Measurements from ENCODE around the gene OR52E1.

OR52E1 gene

GRCh38 chr11:5069272-5069671, at the start of gene OR52E1:
OR52E1 (plus strand) TSS chr11:5069572.
- no peak for TF ChIP-seq GATA2 (IDR thresholded peaks at IDR 0.05; ENCODE audit: low read depth, low read length)
- TF ChIP-seq GATA3 (IDR thresholded peaks at IDR 0.05; ENCODE audit: low read depth, low read length), result no peak

GRCh38 chr11:5021996-5022395, 47.4 kb upstream of the OR52E1 start:
- no peak for TF ChIP-seq GATA3 (IDR thresholded peaks at IDR 0.05; ENCODE audit: low read depth, low read length)
- TF ChIP-seq GATA2 (IDR thresholded peaks at IDR 0.05; ENCODE audit: low read depth, low read length), result no peak

DNA sequence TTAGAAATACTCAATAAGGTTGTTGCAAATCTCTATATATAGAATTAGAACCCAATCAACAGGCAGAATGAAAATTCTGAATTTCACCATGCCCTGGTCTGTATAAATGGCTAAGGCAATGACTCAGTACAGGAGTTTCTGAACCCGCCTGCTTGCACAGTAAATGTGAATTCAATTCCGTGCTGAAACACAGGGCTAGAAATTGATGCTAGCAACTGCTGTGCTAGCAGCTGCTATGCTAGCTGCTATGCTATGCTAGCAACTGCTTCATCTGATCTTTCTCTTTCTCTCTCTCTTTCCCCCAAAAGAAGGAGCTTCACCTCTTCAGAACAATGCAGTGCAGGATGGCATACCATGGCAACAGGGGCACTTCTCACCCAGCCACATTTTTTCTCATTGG, 32.7 kb upstream of the OR52E1 start:
- no peak for TF ChIP-seq GATA3 (IDR thresholded peaks at IDR 0.05; ENCODE audit: low read depth, low read length)
- no peak for TF ChIP-seq GATA2 (IDR thresholded peaks at IDR 0.05; ENCODE audit: low read depth, low read length)

GRCh38 chr11:5037926-5038325, 31.4 kb upstream of the OR52E1 start:
- TF ChIP-seq GATA3 (IDR thresholded peaks at IDR 0.05; ENCODE audit: low read depth, low read length), result no peak

- no peak for TF ChIP-seq GATA3 (IDR thresholded peaks at IDR 0.05; ENCODE audit: low read depth, low read length)
- no peak for TF ChIP-seq GATA2 (IDR thresholded peaks at IDR 0.05; ENCODE audit: low read depth, low read length)
These were observed 31.0 kb upstream of the OR52E1 start for GRCh38 chr11:5038341-5038740.

DNA sequence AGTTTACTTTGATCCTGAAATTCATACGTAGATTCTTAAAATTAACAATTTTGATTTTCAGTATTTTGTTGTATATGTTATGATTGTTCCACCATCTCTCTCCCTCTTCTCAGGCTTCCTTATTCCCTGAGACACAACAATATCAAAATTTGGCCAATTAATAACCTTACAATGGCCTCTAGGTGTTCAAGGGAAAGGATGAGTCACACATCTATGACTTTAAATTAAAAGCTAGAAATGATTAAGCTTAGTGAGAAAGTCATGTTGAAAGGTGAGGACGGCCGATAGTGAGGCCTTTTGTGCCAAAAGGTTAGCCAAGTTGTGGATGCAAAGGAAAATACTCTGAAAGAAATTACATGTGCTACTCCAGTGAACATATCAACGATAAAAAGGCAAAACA, 28.5 kb upstream of the OR52E1 start:
- TF ChIP-seq GATA2 (IDR thresholded peaks at IDR 0.05; ENCODE audit: low read depth, low read length), result no peak
- TF ChIP-seq GATA3 (IDR thresholded peaks at IDR 0.05; ENCODE audit: low read depth, low read length), result no peak

DNA sequence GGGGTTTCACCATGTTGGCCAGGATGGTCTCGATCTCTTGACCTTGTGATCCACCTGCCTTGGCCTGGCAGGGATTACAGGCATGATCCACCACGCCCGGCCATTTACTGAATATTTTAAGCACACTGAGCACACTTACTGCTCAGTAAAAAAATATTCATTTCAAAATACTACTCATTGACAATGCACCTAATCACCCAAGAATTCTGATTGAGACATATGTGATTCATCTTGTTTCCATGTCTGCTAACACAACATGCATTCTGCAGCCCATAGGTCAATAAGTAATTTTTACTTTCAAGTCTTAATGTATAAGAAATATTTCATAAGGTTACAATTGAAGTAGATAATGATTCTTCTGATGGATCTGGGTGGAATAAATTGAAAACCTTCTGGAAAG, 27.3 kb upstream of the OR52E1 start:
- TF ChIP-seq GATA3 (IDR thresholded peaks at IDR 0.05; ENCODE audit: low read depth, low read length) (no peak), GATA2 (IDR thresholded peaks at IDR 0.05; ENCODE audit: low read depth, low read length) (no peak)

- TF ChIP-seq GATA2 (IDR thresholded peaks at IDR 0.05; ENCODE audit: low read depth, low read length) (no peak), GATA3 (IDR thresholded peaks at IDR 0.05; ENCODE audit: low read depth, low read length) (no peak)
These were observed 26.0 kb upstream of the OR52E1 start for GRCh38 chr11:5043380-5043779.

- TF ChIP-seq GATA2 (IDR thresholded peaks at IDR 0.05; ENCODE audit: low read depth, low read length) (no peak), GATA3 (IDR thresholded peaks at IDR 0.05; ENCODE audit: low read depth, low read length) (no peak)
These were observed 23.1 kb upstream of the OR52E1 start, which contains the start of gene OR52J3 for GRCh38 chr11:5046226-5046625. OR52J3 (plus strand) TSS chr11:5046526; CDS start chr11:5046526, 0 bp downstream.

GRCh38 chr11:5046754-5047330, 22.5 kb upstream of the OR52E1 start:
- TF ChIP-seq GATA3 (IDR thresholded peaks at IDR 0.05; ENCODE audit: low read depth, low read length) (no peak), GATA2 (IDR thresholded peaks at IDR 0.05; ENCODE audit: low read depth, low read length) (no peak)

- no peak for TF ChIP-seq GATA2 (IDR thresholded peaks at IDR 0.05; ENCODE audit: low read depth, low read length)
- TF ChIP-seq GATA3 (IDR thresholded peaks at IDR 0.05; ENCODE audit: low read depth, low read length), result no peak
These were observed 10.0 kb upstream of the OR52E1 start, which contains the start of gene OR52E2 for GRCh38 chr11:5059391-5059790. OR52E2 (minus strand) TSS chr11:5059627; CDS start chr11:5059627, 0 bp downstream.

- no peak for TF ChIP-seq GATA2 (IDR thresholded peaks at IDR 0.05; ENCODE audit: low read depth, low read length)
- TF ChIP-seq GATA3 (IDR thresholded peaks at IDR 0.05; ENCODE audit: low read depth, low read length), result no peak
These were observed 4.3 kb upstream of the OR52E1 start for GRCh38 chr11:5065027-5065426.

GRCh38 chr11:5071799-5072198, 2.4 kb downstream of the OR52E1 start:
- TF ChIP-seq GATA3 (IDR thresholded peaks at IDR 0.05; ENCODE audit: low read depth, low read length) (no peak), GATA2 (IDR thresholded peaks at IDR 0.05; ENCODE audit: low read depth, low read length) (no peak)

GRCh38 chr11:5081405-5081804, 12.0 kb downstream of the OR52E1 start:
- TF ChIP-seq GATA3 (IDR thresholded peaks at IDR 0.05; ENCODE audit: low read depth, low read length) (no peak), GATA2 (IDR thresholded peaks at IDR 0.05; ENCODE audit: low read depth, low read length) (no peak)

DNA sequence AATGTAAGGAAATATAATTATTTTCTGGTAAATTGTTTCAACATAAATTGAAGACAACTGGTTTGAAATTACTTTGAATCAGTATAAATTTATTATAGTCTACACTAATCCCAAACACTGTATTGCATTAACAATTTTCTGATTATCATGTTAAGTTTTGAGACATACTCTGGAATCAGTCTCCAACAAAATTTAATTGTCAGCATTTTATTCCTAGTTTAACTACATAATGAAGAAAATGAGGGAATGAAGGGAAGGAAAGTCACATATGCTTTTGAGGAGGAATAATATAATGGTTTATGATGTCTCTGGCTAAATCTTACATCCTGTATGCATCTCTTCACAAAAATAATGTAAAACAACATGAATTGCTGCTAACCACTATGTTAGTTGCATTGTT, 14.2 kb downstream of the OR52E1 start:
- TF ChIP-seq GATA2 (IDR thresholded peaks at IDR 0.05; ENCODE audit: low read depth, low read length), result no peak
- no peak for TF ChIP-seq GATA3 (IDR thresholded peaks at IDR 0.05; ENCODE audit: low read depth, low read length)

DNA sequence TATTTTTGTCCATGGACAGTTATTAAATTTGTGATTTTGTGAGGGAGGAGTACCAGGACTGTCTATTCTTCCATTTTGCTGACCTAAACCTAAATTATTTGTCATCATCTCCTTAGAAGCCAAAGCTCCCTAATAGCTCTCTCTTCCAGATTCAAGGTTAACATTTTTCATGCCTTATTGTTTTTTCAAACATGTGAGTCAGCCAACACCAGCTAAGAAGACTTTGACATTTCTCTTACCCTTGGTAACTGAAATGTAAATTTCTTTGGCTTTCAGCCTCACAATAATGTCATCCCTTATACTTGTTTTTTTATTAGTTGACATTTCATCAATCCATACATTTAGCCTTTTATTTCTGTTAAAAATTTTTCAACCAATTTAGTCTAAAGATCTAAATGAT, 19.2 kb downstream of the OR52E1 start:
- TF ChIP-seq GATA2 (IDR thresholded peaks at IDR 0.05; ENCODE audit: low read depth, low read length), result no peak
- no peak for TF ChIP-seq GATA3 (IDR thresholded peaks at IDR 0.05; ENCODE audit: low read depth, low read length)
